ENCODE data around the gene PLXNA2. TPM values are rescaled to one million over a fixed set of nuclear protein-coding genes. Genes with fewer than 3 reads are reported as not detected.

Gene PLXNA2
- total RNA-seq, 4 donors from 2014 or later = 19.8 to 41.6 (median 27.9) TPM

DNA sequence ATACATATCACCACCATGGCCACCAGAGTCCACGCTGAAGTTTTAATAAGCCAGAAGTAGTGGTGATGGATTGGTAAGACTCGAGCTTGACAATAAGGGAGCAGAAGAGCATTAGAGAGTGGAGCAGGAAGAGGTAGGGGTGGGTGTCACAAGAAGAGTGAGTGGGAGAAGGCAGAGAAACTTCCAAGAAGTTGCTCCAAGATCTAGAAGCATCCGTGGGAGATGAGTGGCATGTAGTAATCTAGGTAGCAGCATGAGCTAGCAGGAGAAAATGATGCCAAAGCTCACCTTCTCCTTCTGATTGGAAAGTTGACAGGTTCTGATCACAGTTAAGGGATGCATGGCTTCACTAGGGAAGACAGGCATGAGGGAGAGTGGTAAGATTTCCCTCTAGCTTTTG lies 49.2 kb downstream of the PLXNA2 start:
- Histone ChIP-seq H3K4me1 (peaks cover 5 to 13% (median 11%) of the 10 kb centered on the region in 4 donors), H3K27ac (replicated peaks in 1 of 4) (no peak overlapping the region), H3K4me3 (no peak overlapping the region), H3K36me3 (peaks cover 5 to 21% (median 17%) of the 10 kb centered on the region in 4 donors), H3K27me3 (no peaks in the 10 kb centered on the region), H3K9me3 (no peaks in the 10 kb centered on the region)
- WGBS = 80% methylated on average over 3 of the region's 3 CpGs
- intact Hi-C loops (cut with DNase I) = no loop called here
- no peak for DNase-seq (ENCODE audit: extremely low spot score)
- TF ChIP-seq EP300 (IDR thresholded peaks at IDR 0.05) = no peak
- TF ChIP-seq, protein P1, sequence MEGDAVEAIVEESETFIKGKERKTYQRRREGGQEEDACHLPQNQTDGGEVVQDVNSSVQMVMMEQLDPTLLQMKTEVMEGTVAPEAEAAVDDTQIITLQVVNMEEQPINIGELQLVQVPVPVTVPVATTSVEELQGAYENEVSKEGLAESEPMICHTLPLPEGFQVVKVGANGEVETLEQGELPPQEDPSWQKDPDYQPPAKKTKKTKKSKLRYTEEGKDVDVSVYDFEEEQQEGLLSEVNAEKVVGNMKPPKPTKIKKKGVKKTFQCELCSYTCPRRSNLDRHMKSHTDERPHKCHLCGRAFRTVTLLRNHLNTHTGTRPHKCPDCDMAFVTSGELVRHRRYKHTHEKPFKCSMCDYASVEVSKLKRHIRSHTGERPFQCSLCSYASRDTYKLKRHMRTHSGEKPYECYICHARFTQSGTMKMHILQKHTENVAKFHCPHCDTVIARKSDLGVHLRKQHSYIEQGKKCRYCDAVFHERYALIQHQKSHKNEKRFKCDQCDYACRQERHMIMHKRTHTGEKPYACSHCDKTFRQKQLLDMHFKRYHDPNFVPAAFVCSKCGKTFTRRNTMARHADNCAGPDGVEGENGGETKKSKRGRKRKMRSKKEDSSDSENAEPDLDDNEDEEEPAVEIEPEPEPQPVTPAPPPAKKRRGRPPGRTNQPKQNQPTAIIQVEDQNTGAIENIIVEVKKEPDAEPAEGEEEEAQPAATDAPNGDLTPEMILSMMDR (IDR thresholded peaks at IDR 0.05) = no peak
- no peak for TF ChIP-seq POLR2AphosphoS5 (IDR thresholded peaks at IDR 0.05)
- TF ChIP-seq POLR2A (IDR thresholded peaks at IDR 0.05; ENCODE audit: low read depth) = no peak

GRCh38 chr1:208192995-208193394 lies 51.2 kb downstream of the PLXNA2 start:
- peak overlapping the region in 1 of 4 donors; percentile 21 for H3K27ac ChIP-seq (replicated peaks in 1 of 4)
- intact Hi-C loops (cut with DNase I) = no loop called here
- H3K9me3 ChIP-seq = no peaks in the 10 kb centered on the region
- TF ChIP-seq POLR2AphosphoS5 (IDR thresholded peaks at IDR 0.05) (peak; percentile 9 to 27), EP300 (IDR thresholded peaks at IDR 0.05) (no peak), POLR2A (IDR thresholded peaks at IDR 0.05; ENCODE audit: low read depth) (no peak)
- TF ChIP-seq, protein P1 (IDR thresholded peaks at IDR 0.05) = no peak
- H3K36me3 ChIP-seq = peaks cover 0 to 17% (median 9%) of the 10 kb centered on the region in 4 donors
- H3K27me3 ChIP-seq = no peaks in the 10 kb centered on the region
- H3K4me1 ChIP-seq = peaks cover 5 to 13% (median 11%) of the 10 kb centered on the region in 4 donors
- WGBS = 64% methylated on average over 2 of the region's 2 CpGs
- DNase-seq (ENCODE audit: extremely low spot score) = no peak
- H3K4me3 ChIP-seq = no peak overlapping the region

DNA sequence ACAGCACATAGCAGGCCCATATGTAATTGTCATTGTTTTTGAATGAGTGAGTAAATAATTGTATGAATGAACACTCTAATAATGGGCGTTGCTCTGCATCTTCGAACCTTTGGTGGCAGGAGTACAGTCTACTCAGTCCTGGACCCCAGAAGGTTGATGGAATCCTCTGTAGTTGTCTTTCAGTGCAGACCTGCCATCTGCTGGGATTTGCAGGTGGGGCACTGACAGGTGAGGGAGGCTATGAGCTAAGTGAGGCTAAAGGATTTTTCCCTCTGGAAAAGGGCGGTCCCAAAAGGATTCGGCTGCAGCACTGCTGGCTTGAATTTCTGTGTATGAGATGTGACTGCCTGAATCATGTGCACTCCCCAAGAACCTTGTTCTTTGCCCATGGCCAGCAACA lies 53.4 kb downstream of the PLXNA2 start:
- Histone ChIP-seq H3K4me1 (peaks cover 8 to 32% (median 21%) of the 10 kb centered on the region in 4 donors), H3K9me3 (no peaks in the 10 kb centered on the region), H3K36me3 (peaks cover 0 to 11% (median 5%) of the 10 kb centered on the region in 4 donors), H3K27me3 (no peaks in the 10 kb centered on the region), H3K4me3 (no peak overlapping the region), H3K27ac (replicated peaks in 1 of 4) (no peak overlapping the region)
- DNase-seq (ENCODE audit: extremely low spot score) = no peak
- no peak for TF ChIP-seq EP300 (IDR thresholded peaks at IDR 0.05)
- no peak for TF ChIP-seq POLR2AphosphoS5 (IDR thresholded peaks at IDR 0.05)
- TF ChIP-seq, protein P1 (IDR thresholded peaks at IDR 0.05) = no peak
- no peak for TF ChIP-seq POLR2A (IDR thresholded peaks at IDR 0.05; ENCODE audit: low read depth)
- WGBS = 86% methylated on average over 4 of the region's 4 CpGs
- intact Hi-C loops (cut with DNase I) = no loop called here

DNA sequence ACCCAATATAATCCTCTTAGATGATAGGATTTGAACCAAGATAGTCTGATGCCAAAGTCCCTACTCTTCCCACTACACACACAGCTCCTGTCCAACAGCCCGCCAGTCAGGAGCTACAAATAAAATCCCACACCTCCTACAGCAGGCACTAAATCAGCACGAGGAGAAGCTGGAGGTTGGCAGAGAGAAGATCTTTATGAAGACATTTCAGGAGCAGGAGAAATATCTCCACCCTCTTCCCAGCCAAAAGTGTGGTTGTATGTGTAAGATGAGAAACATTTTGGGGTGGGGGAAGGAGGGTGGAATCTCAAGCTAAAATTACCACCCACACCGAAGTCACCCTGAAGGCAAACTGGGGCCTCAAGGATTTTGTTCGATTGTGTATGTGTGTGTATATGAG lies 54.5 kb downstream of the PLXNA2 start:
- H3K4me3 ChIP-seq = no peak overlapping the region
- intact Hi-C loops (cut with DNase I) = no loop called here
- WGBS = 78% methylated on average over 4 of the region's 4 CpGs
- no peak for DNase-seq (ENCODE audit: extremely low spot score)
- peaks cover 0 to 11% (median 5%) of the 10 kb centered on the region in 4 donors for H3K36me3 ChIP-seq
- no peaks in the 10 kb centered on the region for H3K9me3 ChIP-seq
- TF ChIP-seq POLR2A (IDR thresholded peaks at IDR 0.05; ENCODE audit: low read depth) (no peak), POLR2AphosphoS5 (IDR thresholded peaks at IDR 0.05) (no peak), EP300 (IDR thresholded peaks at IDR 0.05) (no peak)
- TF ChIP-seq, protein P1 (IDR thresholded peaks at IDR 0.05) = no peak
- H3K4me1 ChIP-seq = peaks cover 17 to 42% (median 32%) of the 10 kb centered on the region in 4 donors
- no peaks in the 10 kb centered on the region for H3K27me3 ChIP-seq
- H3K27ac ChIP-seq (replicated peaks in 1 of 4) = no peak overlapping the region

GRCh38 chr1:208189183-208189582 lies 55.0 kb downstream of the PLXNA2 start:
- WGBS = 74% methylated on average over 2 of the region's 2 CpGs
- intact Hi-C loops (cut with DNase I) = no loop called here
- Histone ChIP-seq H3K9me3 (no peaks in the 10 kb centered on the region), H3K36me3 (peaks cover 0 to 11% (median 5%) of the 10 kb centered on the region in 4 donors), H3K27ac (replicated peaks in 1 of 4) (no peak overlapping the region), H3K4me3 (no peak overlapping the region), H3K27me3 (no peaks in the 10 kb centered on the region), H3K4me1 (peaks cover 22 to 48% (median 37%) of the 10 kb centered on the region in 4 donors)
- DNase-seq (ENCODE audit: extremely low spot score) = no peak
- TF ChIP-seq EP300 (IDR thresholded peaks at IDR 0.05) = no peak
- no peak for TF ChIP-seq POLR2A (IDR thresholded peaks at IDR 0.05; ENCODE audit: low read depth)
- TF ChIP-seq, protein P1 (IDR thresholded peaks at IDR 0.05) = no peak
